HG02943 (cell line): ENCODE data around the gene PCYT2.

Experiments
- ATAC-seq: cut with Tn5 transposase; IDR thresholded peaks from one replicate; pipeline ENCODE4 v1.9.1; 2021; ENCODE audit warnings: mild to moderate bottlenecking, low read depth, moderate library complexity; ENCODE audit not compliant: unreplicated experiment

Gene PCYT2

GRCh38 chr17:81927653-81928543 is 16.7 kb upstream of the PCYT2 start, which contains the start of gene MAFG:
Gene MAFG (minus strand): TSS chr17:81927735. CDS start chr17:81923185, 4,550 bp downstream.
- ATAC-seq, result no peak

GRCh38 chr17:81927152-81927652 is 16.0 kb upstream of the PCYT2 start:
- no peak for ATAC-seq

GRCh38 chr17:81926451-81927151 is 15.4 kb upstream of the PCYT2 start:
- ATAC-seq, result no peak

- no peak for ATAC-seq
These were observed 14.8 kb upstream of the PCYT2 start for GRCh38 chr17:81925860-81926450.

- ATAC-seq, result no peak
These were observed 13.6 kb upstream of the PCYT2 start for GRCh38 chr17:81924557-81925532.

GRCh38 chr17:81923302-81924260 is 12.4 kb upstream of the PCYT2 start:
- ATAC-seq, result no peak

- no peak for ATAC-seq
These were observed 11.5 kb upstream of the PCYT2 start for GRCh38 chr17:81922566-81923301.

- no peak for ATAC-seq
These were observed 10.9 kb upstream of the PCYT2 start for GRCh38 chr17:81921996-81922565.

- no peak for ATAC-seq
These were observed 10.3 kb upstream of the PCYT2 start for GRCh38 chr17:81921537-81921862.

GRCh38 chr17:81920612-81921536 is 9.7 kb upstream of the PCYT2 start:
- no peak for ATAC-seq

GRCh38 chr17:81918832-81919545 is 7.8 kb upstream of the PCYT2 start:
- ATAC-seq, result no peak

GRCh38 chr17:81918333-81918669 is 7.1 kb upstream of the PCYT2 start:
- ATAC-seq, result peak; percentile 18

GRCh38 chr17:81917565-81918332 is 6.5 kb upstream of the PCYT2 start, which contains the start of gene SIRT7:
Gene SIRT7 (minus strand): TSS chr17:81918176. CDS start chr17:81918131, 45 bp downstream.
- ATAC-seq, result peak; percentile 53

- ATAC-seq, result no peak
These were observed 5.2 kb upstream of the PCYT2 start for GRCh38 chr17:81916234-81917001.

GRCh38 chr17:81915331-81915730 is 4.1 kb upstream of the PCYT2 start:
- no peak for ATAC-seq
